CD4-positive, alpha-beta T cell (primary cell): ENCODE data around the gene ORM2. TPM values are rescaled to one million over a fixed set of nuclear protein-coding genes. Genes with fewer than 3 reads are reported as not detected.
A peak's percentile ranks its signal among the peaks of the same experiment; 100 is the strongest.

Experiments used
- ATAC-seq: fragments of 200-7000 bp; cut with Tn5 transposase; one replicate; pipeline ENCODE4 v1.10.0; 2022; ENCODE audit warnings: mild to moderate bottlenecking; ENCODE audit not compliant: poor library complexity
- CTCF ChIA-PET: fragments of 350-600 bp; sonication (Branson Sonifier 250); formaldehyde crosslinking; loops from one replicate; lab custom pipeline; 2021; ENCODE audit warnings: antibody characterized with exemption, inconsistent platforms; lab: Charles Lee
- POLR2A ChIA-PET: fragments of 350-600 bp; sonication (Branson Sonifier 250); formaldehyde crosslinking; loops from one replicate; lab custom pipeline; 2021; ENCODE audit warnings: antibody characterized with exemption, inconsistent platforms; lab: Charles Lee
- DNase-seq, 14 experiments: peaks; one replicate each; pipeline ENCODE4 v3.0.0-alpha.2; 2013 to 2020; ENCODE audit warnings: mixed read lengths in 2 of 14
- H3K27ac ChIP-seq, 2 donors: one replicate each; pipeline versions ENCODE4 v1.5.1 to v1.7.0; 2013; ENCODE audit warnings: low read length in 2 of 2, low read depth in 1 of 2, mild to moderate bottlenecking in 1 of 2
- H3K27me3 ChIP-seq, 2 experiments: 1 replicate in 1 of 2; 2 replicates in 1 of 2; pipeline versions ENCODE4 v1.6.1 to v1.7.0; 2013; ENCODE audit warnings: low read length in 2 of 2, control low read depth in 1 of 2, mild to moderate bottlenecking in 1 of 2, moderate library complexity in 1 of 2; ENCODE audit not compliant: insufficient read depth in 2 of 2, control insufficient read depth in 1 of 2
- H3K36me3 ChIP-seq: one replicate; pipeline ENCODE4 v1.6.1; 2013; ENCODE audit warnings: low read length, control low read depth; ENCODE audit not compliant: insufficient read depth
- H3K4me1 ChIP-seq: one replicate; pipeline ENCODE4 v1.6.1; 2013; ENCODE audit warnings: low read length, control low read depth; ENCODE audit not compliant: insufficient read depth
- H3K4me3 ChIP-seq: one replicate; pipeline ENCODE4 v1.5.1; 2013; ENCODE audit warnings: mild to moderate bottlenecking, low read length, moderate library complexity
- H3K9me3 ChIP-seq, 2 experiments: 1 replicate in 1 of 2; 2 replicates in 1 of 2; pipeline versions ENCODE4 v1.6.1 to v1.7.0; 2013; ENCODE audit warnings: low read length in 2 of 2, mild to moderate bottlenecking in 2 of 2, control low read depth in 1 of 2, moderate library complexity in 1 of 2; ENCODE audit not compliant: control insufficient read depth in 1 of 2, insufficient read depth in 1 of 2
- H3K27ac Mint-ChIP-seq: one replicate; pipeline ENCODE4 v1.8.0; 2020; ENCODE audit warnings: mixed read lengths
- H3K27me3 Mint-ChIP-seq: one replicate; pipeline ENCODE4 v1.8.0; 2021; ENCODE audit warnings: mixed read lengths
- H3K36me3 Mint-ChIP-seq: one replicate; pipeline ENCODE4 v1.8.0; 2021; ENCODE audit warnings: low read depth, mixed read lengths
- H3K4me1 Mint-ChIP-seq: one replicate; pipeline ENCODE4 v1.8.0; 2021; ENCODE audit warnings: low read depth, mixed read lengths
- H3K4me3 Mint-ChIP-seq: one replicate; pipeline ENCODE4 v1.8.0; 2020; ENCODE audit warnings: mild to moderate bottlenecking, mixed read lengths
- H3K9me3 Mint-ChIP-seq: one replicate; pipeline ENCODE4 v1.8.0; 2020; ENCODE audit warnings: mixed read lengths
- intact Hi-C, 2 experiments: fragments of 100-400 bp; cut with DNase I in 1 of 2; cut with micrococcal nuclease in 1 of 2; formaldehyde crosslinking; loops; one replicate each; pipeline versions ENCODE4 v1.15.1 to v1.9.0; 2023 to 2025; cut with DNase I, micrococcal nuclease
- total RNA-seq, 174 experiments: library from RNA in 2 of 174; stranded (reverse) in 2 of 174; gene quantifications; one replicate each; pipeline ENCODE4 v1.2.3 and lab custom pipeline; 2021 to 2026
- TF ChIP-seq, protein P1 (sequence below): fragments of 200-600 bp; IDR thresholded peaks from one replicate; pipeline ENCODE4 v1.8.0; 2022; ENCODE audit warnings: antibody characterized with exemption, mild to moderate bottlenecking

The ORM2 gene
- total RNA-seq, 2 experiments from 2014 or later = not detected

DNA sequence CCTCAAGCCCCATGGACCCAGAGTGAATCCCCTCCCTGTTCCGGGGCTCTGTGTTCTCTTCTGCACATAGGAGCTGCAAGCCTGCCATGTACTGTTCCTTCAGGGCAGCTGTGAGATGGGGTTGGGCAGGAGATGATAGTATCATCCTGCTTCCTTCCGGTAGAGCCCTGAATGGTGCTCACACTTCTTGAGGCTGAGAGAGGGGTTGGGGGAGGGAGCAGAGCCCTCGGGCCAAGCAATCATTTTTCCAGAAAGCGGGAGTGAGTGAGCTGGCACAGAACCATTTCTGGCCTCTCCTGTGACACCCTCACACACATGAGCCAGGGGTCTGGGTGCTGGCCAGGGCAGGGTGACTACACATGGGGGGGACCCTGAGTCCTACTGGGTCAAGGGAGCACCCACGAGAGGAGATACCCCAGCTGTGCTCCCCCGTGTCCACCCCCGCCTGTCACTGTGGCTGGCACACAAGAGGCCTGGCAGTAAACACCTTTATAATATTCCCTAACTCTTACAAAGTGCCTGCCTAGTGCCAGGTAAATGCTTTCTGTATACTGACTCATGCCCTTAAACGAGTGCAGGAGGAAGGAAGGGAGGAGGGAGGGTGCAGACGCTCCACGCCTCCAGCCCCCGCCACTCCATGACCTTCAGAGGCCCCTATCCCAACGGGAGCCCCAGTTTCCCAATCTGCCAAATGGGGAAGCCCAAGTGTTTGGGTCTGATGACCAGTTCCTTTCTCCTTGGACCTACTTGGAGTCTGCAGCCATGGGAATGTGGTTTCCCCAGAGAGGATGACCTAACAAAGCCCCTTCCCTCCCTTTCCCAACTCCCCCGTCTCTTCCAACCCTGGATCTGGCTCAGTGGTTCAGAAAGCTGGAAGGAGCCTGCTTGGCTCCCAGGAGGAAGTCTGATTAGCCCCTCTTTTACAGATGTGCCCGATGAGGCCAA is 42.6 kb downstream of the ORM2 start:
- peaks cover 98% of the 10 kb centered on the region for H3K4me1 ChIP-seq
- Mint-ChIP-seq H3K4me1 (peaks cover 87% of the 10 kb centered on the region), H3K27me3 (no peaks in the 10 kb centered on the region), H3K4me3 (peak overlapping the region; percentile 85), H3K36me3 (peaks cover 86% of the 10 kb centered on the region), H3K9me3 (no peaks in the 10 kb centered on the region), H3K27ac (peak overlapping the region; percentile 81)
- H3K36me3 ChIP-seq = peaks cover 86% of the 10 kb centered on the region
- ChIA-PET POLR2A (interaction anchor here (0.6 to 13.0 kb wide), 18 partner anchors 9 to 557 kb away, joined by 3 to 477 read pairs (median 6); partner anchors contain the start of genes AKNA and ATP6V1G1), CTCF (interaction anchor here (1.0 to 2.9 kb wide), 10 partner anchors 10 to 281 kb away, joined by 3 to 18 read pairs (median 5); partner anchors contain the start of gene AKNA)
- peak overlapping the region; percentile 72 to 86 for H3K27ac ChIP-seq
- no peaks in the 10 kb centered on the region for H3K27me3 ChIP-seq
- H3K4me3 ChIP-seq = peak overlapping the region; percentile 39
- ATAC-seq = peak; percentile 45
- intact Hi-C loops = loop anchor here in 1 of 2 experiments (2.0 kb wide), 1 partner anchor 23 kb away; no protein-coding TSS in a partner anchor
- TF ChIP-seq, protein P1, sequence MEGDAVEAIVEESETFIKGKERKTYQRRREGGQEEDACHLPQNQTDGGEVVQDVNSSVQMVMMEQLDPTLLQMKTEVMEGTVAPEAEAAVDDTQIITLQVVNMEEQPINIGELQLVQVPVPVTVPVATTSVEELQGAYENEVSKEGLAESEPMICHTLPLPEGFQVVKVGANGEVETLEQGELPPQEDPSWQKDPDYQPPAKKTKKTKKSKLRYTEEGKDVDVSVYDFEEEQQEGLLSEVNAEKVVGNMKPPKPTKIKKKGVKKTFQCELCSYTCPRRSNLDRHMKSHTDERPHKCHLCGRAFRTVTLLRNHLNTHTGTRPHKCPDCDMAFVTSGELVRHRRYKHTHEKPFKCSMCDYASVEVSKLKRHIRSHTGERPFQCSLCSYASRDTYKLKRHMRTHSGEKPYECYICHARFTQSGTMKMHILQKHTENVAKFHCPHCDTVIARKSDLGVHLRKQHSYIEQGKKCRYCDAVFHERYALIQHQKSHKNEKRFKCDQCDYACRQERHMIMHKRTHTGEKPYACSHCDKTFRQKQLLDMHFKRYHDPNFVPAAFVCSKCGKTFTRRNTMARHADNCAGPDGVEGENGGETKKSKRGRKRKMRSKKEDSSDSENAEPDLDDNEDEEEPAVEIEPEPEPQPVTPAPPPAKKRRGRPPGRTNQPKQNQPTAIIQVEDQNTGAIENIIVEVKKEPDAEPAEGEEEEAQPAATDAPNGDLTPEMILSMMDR = no peak
- no peaks in the 10 kb centered on the region for H3K9me3 ChIP-seq
- peak in 10 of 14 experiments; percentile 26 to 84 (median 46) for DNase-seq

DNA sequence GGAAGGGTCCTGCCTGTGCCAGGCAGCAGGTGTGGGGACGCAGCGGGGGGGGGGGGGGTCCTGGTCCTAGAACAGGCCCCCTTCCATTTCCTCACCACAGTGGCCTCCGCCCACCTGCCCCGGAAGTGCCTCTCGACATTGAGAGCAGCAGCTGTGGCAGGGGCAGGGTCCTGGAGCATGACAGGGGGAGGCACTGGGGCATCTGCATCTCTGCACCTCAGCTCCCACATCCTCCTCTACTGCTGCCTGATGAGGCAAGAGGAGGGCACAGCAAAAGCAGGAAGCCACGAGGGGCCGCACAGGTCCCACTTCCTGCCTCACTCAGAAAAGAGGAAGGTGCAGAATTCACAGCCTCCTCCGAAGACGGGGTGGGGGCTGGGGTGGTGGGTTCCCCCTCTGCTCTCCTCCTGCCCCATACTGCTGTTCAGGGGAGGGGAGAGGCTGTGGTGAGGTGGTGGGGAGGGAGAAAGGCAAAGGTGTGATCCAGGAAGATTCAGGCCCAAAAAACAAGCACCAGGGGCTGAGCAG is 43.3 kb downstream of the ORM2 start:
- Mint-ChIP-seq H3K4me3 (peak overlapping the region; percentile 85), H3K27ac (peak overlapping the region; percentile 81), H3K36me3 (peaks cover 86% of the 10 kb centered on the region), H3K27me3 (no peaks in the 10 kb centered on the region), H3K9me3 (no peaks in the 10 kb centered on the region), H3K4me1 (peaks cover 87% of the 10 kb centered on the region)
- no peaks in the 10 kb centered on the region for H3K27me3 ChIP-seq
- H3K27ac ChIP-seq = peak overlapping the region; percentile 70 to 86
- peak overlapping the region; percentile 39 for H3K4me3 ChIP-seq
- H3K4me1 ChIP-seq = peaks cover 98% of the 10 kb centered on the region
- TF ChIP-seq, protein P1 = no peak
- H3K36me3 ChIP-seq = peaks cover 86% of the 10 kb centered on the region
- no peaks in the 10 kb centered on the region for H3K9me3 ChIP-seq
- intact Hi-C loops = loop anchor here (1.0 to 2.0 kb wide), 5 partner anchors 10 to 24 kb away; no protein-coding TSS in a partner anchor
- ATAC-seq (peak; percentile 89), DNase-seq (peak; percentile 64 to 97 (median 82))
- CTCF ChIA-PET = interaction anchor here (1.0 to 2.9 kb wide), 9 partner anchors 9 to 281 kb away, joined by 3 to 18 read pairs (median 5); partner anchors contain the start of gene AKNA
- POLR2A ChIA-PET = interaction anchor here (0.6 to 13.0 kb wide), 13 partner anchors 9 to 556 kb away, joined by 3 to 477 read pairs (median 6); partner anchors contain the start of genes AKNA and ATP6V1G1
